ENCODE data around the gene PTGIS.

- no peak for TF ChIP-seq CTCF (IDR thresholded peaks at IDR 0.05)
- no peak for TF ChIP-seq POLR2A (IDR thresholded peaks at IDR 0.05)
- no peak for TF ChIP-seq POLR2AphosphoS5 (IDR thresholded peaks at IDR 0.05)
These were observed 31.8 kb upstream of the PTGIS start for GRCh38 chr20:49599746-49600113.
